ENCODE results near the gene NUTM2D.
"Not testable (repeated sequence)": the region's sequence is repeated elsewhere in the genome, so short reads cannot be mapped to it uniquely, and the experiment has no call there.

NUTM2D gene

GRCh38 chr10:87374091-87374490 lies 16.5 kb downstream of the NUTM2D start:
- not testable (repeated sequence) for DNase-seq

- not testable (repeated sequence) for DNase-seq
Measured at GRCh38 chr10:87379115-87379514, 21.6 kb downstream of the NUTM2D start.

GRCh38 chr10:87383149-87383857 lies 25.8 kb downstream of the NUTM2D start:
- DNase-seq = not testable (repeated sequence)

GRCh38 chr10:87384283-87384682 lies 26.7 kb downstream of the NUTM2D start:
- DNase-seq = not testable (repeated sequence)

GRCh38 chr10:87385762-87386360 lies 28.3 kb downstream of the NUTM2D start:
- not testable (repeated sequence) for DNase-seq

- DNase-seq = not testable (repeated sequence)
Measured at GRCh38 chr10:87391360-87391759, 33.8 kb downstream of the NUTM2D start.

GRCh38 chr10:87396206-87396605 lies 38.7 kb downstream of the NUTM2D start:
- not testable (repeated sequence) for DNase-seq

GRCh38 chr10:87398436-87398835 lies 40.9 kb downstream of the NUTM2D start:
- not testable (repeated sequence) for DNase-seq

GRCh38 chr10:87407516-87408467 lies 50.2 kb downstream of the NUTM2D start:
- peak; percentile 14 for DNase-seq

- DNase-seq = not testable (repeated sequence)
Measured at GRCh38 chr10:87413921-87414320, 56.4 kb downstream of the NUTM2D start.
